Stimulated activated CD4-positive, alpha-beta T cell treated with anti-CD3 and anti-CD28 coated beads, TNF-alpha, amount 100 ng/mL, for 4 hours (primary cell): ENCODE measurements around the gene NFKB2.

ENCODE experiments used
- DNase-seq, 3 experiments: peaks; one replicate each; pipeline ENCODE4 v3.0.0-alpha.2; 2020; ENCODE audit warnings: low read depth in 3 of 3

NFKB2 gene

GRCh38 chr10:102451105-102451969 is 55.8 kb downstream of the NFKB2 start, which contains the start of gene C10orf95:
TSS of gene C10orf95 (minus strand) at chr10:102451543. CDS start at chr10:102451093, 450 bp downstream.
- DNase-seq: no peak
